ENCODE measurements around the gene SLC12A6. TPM values are rescaled to one million over a fixed set of nuclear protein-coding genes. Genes with fewer than 3 reads are reported as not detected.

The SLC12A6 gene
- total RNA-seq, 1 donor from 2014 or later: 31.0 TPM

GRCh38 chr15:34284937-34285336, 52.6 kb downstream of the SLC12A6 start:
- ATAC-seq (no peak), DNase-seq (no peak)
- intact Hi-C loops (cut with micrococcal nuclease): no loop called here

DNA sequence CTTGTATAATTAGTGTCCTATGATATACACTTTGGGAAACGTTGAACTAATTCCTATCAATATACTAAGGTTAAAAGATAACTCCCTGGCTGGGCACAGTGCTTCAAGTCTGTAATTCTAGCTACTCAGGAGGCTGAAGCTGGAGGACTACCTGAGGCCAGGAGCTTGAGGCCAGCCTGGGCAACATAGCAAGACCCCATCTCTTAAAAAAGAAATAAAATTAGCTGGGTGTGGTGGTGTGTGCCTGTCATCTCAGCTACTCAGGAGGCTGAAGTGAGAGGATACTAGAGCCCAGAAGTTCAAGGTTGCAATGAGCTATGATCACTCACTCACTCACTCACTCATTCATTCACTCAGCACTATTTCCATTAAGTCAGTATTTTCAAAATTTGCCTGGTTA, 55.2 kb downstream of the SLC12A6 start:
- ATAC-seq: no peak
- no peak for DNase-seq
- intact Hi-C loops (cut with micrococcal nuclease): no loop called here

GRCh38 chr15:34280193-34280592, 57.4 kb downstream of the SLC12A6 start:
- intact Hi-C loops (cut with micrococcal nuclease): no loop called here
- ATAC-seq (no peak), DNase-seq (no peak)

DNA sequence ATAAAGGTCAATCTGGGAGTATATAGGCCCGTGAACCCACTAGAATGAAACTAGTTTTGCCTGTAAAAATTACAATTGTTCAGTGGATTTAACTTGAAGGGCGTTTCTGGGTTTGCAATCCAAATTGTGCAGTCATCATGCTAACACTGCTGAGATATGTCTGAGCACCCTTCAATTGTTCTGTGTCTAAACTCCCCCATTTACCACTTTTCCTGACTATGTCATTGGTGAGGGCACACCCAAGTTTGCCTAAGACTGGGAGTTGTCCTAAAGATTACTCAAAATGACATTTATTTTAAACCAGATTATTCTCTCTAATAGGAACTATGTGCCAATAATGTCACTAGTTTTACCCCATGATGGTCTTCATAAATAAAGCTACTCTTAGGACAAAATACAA, 58.2 kb downstream of the SLC12A6 start:
- no peak for DNase-seq
- ATAC-seq: peak; percentile 47
- intact Hi-C loops (cut with micrococcal nuclease): no loop called here

DNA sequence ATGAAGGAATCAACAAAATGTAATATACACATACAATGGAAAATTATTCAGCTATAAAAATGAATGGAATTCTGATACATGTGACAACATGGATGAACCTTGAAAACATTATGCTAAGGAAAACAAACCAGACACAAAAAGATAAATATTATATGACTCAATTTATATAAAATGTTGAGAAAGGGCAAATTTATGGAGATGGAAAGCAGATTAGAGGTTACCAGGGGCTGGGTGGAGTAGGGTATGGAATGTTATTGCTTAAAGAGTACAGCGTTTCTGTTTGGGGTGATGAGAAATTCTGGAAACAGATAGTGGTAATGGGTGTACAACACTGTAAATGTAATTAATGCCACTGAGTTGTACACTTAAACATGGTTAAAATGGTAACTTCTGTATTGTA, 61.9 kb downstream of the SLC12A6 start:
- intact Hi-C loops (cut with micrococcal nuclease): no loop called here
- DNase-seq (no peak), ATAC-seq (no peak)

DNA sequence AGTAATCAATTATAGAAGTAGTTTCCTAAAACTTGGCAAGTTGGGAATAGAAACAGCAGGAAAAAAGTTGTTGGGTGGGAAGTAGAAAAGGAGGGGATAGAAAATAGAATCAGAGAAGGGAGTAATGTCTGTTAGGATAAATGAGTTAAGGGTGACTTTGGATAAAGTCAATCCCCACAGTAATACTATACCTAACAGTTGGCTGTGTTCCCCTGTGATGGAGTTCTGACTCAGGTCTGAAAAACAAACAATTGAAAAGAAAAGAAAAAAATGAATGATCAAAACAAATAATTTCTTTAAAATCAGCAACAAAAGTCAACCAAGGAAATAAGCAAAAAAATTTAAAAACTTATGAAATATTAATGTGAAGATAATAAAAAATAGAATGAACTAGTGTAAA, 62.4 kb downstream of the SLC12A6 start:
- intact Hi-C loops (cut with micrococcal nuclease): no loop called here
- DNase-seq (no peak), ATAC-seq (no peak)

GRCh38 chr15:34271493-34271892, 66.1 kb downstream of the SLC12A6 start:
- intact Hi-C loops (cut with micrococcal nuclease): no loop called here
- peak; percentile 83 for ATAC-seq
- no peak for DNase-seq

GRCh38 chr15:34266751-34267150, 70.8 kb downstream of the SLC12A6 start:
- ATAC-seq: no peak
- intact Hi-C loops (cut with micrococcal nuclease): no loop called here
- DNase-seq: no peak

DNA sequence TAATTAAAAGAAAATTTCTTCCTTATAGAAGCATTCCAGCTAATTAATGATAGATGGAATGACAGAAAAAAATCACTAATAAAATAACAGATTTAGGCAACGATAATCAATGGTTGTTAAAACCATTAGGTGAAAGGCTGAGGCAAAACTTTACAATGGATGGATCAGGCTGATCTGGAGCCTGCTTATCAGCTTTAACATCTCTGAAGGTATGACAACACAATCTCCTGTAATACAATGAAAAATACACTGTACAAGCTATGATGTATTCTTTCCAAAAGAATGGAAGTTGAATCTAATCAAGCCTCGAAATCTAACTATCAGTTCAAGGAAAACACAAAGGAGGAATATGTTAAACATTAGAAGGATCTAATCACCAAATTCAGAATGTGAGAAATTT, 73.5 kb downstream of the SLC12A6 start:
- DNase-seq (no peak), ATAC-seq (no peak)
- intact Hi-C loops (cut with micrococcal nuclease): no loop called here

DNA sequence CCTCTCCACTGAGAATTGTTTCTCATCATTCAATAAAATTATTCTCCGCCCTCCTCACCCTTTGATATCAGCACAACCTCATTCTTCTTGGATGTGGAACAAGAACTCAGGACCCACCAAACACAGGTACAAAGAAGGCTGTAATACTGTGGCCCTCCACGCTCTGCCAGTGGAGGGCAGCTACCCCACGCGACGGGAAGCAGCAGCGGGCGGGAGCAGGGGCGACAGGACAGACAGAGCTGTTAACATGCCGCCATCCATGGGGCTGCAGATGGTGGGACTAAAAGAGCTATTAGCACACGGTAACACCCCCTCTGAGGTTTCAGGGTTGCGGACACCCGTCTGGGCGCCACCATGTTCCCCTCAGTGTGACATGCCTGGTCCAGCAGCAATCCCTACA, 75.2 kb downstream of the SLC12A6 start:
- ATAC-seq (no peak), DNase-seq (no peak)
- intact Hi-C loops (cut with micrococcal nuclease): no loop called here

GRCh38 chr15:34259566-34259965, 78.0 kb downstream of the SLC12A6 start:
- intact Hi-C loops (cut with micrococcal nuclease): no loop called here
- ATAC-seq (peak; percentile 91), DNase-seq (peak; percentile 51)

- ATAC-seq (peak; percentile 2), DNase-seq (no peak)
- intact Hi-C loops (cut with micrococcal nuclease): no loop called here
Observed at GRCh38 chr15:34258151-34258550, 79.4 kb downstream of the SLC12A6 start.

DNA sequence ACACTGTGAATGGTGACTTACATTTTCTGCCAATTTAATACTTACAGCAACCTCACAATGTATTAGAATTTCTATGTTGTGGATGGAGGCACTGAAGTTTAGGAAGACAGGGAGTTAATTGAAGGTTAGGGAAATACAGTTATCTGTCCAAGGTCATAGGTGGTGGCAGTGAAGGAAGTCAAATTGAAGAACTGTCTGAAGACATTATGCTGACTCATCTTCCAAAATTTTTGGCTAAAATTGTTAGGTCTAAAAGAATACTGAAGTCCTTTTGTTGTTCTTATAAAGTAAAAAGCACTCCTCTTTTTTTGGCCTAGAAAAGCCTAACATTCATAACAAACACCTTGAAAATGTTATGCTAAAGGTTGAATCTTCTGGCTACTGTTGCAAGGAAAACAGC, 85.0 kb downstream of the SLC12A6 start:
- intact Hi-C loops (cut with micrococcal nuclease): no loop called here
- ATAC-seq (no peak), DNase-seq (no peak)

- no peak for DNase-seq
- ATAC-seq: no peak
- intact Hi-C loops (cut with micrococcal nuclease): loop anchor here (10.0 kb wide), 1 partner anchor 97 kb away; the partner anchor contains the start of genes NOP10 and NUTM1
Observed at GRCh38 chr15:34248190-34248589, 89.4 kb downstream of the SLC12A6 start.

- DNase-seq (no peak), ATAC-seq (no peak)
- intact Hi-C loops (cut with micrococcal nuclease): loop anchor here (10.0 kb wide), 1 partner anchor 98 kb away; the partner anchor contains the start of genes NOP10 and NUTM1
Observed at GRCh38 chr15:34246276-34246976, 91.2 kb downstream of the SLC12A6 start.

GRCh38 chr15:34243226-34243625, 94.4 kb downstream of the SLC12A6 start:
- no peak for ATAC-seq
- intact Hi-C loops (cut with micrococcal nuclease): loop anchor here (10.0 kb wide), 1 partner anchor 102 kb away; the partner anchor contains the start of genes NOP10 and NUTM1
- no peak for DNase-seq

DNA sequence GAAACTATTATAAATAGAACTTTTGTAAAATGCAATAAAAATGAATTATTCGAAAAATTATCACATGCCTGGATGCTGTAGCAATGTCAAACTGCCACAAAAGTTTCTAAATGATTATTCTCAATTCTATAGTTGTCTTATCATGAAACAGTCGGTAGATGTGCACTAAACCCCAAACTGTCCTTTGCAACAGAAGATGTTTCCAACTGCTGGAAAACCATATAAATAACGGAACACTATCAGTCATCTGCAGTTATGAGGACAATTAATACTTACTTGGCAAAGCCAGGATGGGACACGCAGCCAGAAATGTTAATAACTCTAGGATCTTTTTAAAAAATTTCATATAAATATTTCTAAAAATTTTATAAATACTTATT, 95.3 kb downstream of the SLC12A6 start:
- ATAC-seq (no peak), DNase-seq (no peak)
- intact Hi-C loops (cut with micrococcal nuclease): loop anchor here (10.0 kb wide), 1 partner anchor 102 kb away; the partner anchor contains the start of genes NOP10 and NUTM1

DNA sequence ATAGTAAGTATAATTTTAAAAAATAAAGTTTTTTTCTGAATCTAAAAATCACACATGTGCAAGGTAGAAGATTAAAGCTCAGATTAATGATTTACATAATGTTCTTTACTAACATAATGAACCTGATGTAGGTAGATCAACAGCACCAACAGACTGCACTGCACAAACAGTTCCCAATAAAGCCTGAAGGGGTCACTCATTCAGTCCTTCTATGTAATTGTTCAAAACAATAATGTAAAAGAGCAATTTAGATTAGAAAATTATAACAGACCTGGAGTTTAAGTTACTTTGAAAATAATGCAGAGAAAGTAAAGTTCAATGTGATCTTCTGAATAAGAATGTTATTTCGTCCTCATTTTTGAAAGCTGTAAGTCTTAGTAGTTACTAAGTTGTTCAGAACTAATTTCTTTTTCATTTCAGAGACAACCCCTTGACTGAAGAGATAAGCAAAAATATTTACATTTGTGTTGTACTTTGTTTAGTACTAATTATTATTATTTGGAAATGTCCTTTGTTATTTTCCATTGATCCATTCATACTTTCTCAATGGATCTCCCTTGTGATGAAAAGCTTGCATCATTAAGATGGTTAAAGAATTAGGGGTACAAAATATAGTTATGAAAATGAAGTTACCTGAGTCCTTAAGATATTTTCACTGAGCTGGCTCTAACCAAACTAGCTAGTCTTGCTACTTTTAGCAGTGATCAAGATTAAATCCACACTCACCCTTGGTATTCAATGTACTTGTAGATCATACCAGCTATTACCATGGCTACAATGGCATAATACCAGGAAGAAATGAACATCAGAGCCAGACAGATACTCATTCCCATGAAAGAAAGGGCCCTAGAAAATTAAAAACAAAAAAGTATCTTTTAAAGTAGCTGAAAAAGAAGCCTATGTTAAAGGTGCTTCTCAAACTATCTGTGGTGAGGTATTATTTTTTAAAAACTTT, 95.9 kb downstream of the SLC12A6 start:
- DNase-seq: no peak
- intact Hi-C loops (cut with micrococcal nuclease): loop anchor here (10.0 kb wide), 1 partner anchor 103 kb away; the partner anchor contains the start of genes NOP10 and NUTM1
- peak; percentile 52 for ATAC-seq

DNA sequence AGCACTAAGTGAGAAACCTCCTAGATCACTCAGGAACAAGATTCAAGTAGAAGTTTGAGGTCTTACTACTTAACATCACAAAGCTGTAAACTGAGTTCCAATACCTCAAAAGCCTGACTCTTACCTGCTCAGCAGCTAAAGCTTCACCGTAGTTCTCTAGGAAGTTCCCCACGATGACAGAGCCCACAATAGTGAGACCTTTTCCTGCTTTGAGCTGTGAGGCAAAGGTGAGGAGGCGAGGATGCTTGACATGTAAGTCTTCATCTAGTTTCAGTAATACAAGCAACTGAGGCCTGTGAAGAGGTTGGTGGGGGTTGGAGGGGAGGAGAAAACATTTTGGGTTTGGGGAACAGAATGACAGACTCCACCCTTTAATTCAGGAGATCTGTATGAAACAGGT, 97.0 kb downstream of the SLC12A6 start:
- ATAC-seq: no peak
- no peak for DNase-seq
- intact Hi-C loops (cut with micrococcal nuclease): loop anchor here (10.0 kb wide), 1 partner anchor 104 kb away; the partner anchor contains the start of genes NOP10 and NUTM1

Data from left ventricle myocardium superior (tissue), 1 donor.